ENCODE results near the gene FAIM. TPM values are rescaled to one million over a fixed set of nuclear protein-coding genes. Genes with fewer than 3 reads are reported as not detected.

Gene FAIM
- total and polyA plus RNA-seq, 2 experiments from 2014 or later: 12.0 to 29.7 TPM

DNA sequence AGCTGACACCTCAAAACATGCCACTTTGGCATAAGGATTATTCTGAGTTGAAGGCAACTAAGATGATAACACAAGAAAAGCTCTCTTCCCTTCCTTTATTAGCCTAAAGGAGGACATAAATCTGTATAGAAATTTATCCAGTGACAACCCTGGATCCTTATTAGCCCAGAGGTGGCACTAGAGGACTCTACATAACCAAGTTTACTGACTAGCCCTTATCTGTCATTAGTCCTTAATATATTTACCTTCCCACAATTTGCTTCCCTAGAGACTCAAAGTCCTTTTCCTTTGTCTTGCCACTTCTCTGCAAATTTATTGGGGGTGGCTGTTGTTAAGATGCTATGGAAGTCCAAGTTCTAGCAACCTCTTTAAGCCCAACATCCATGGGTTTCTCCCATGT is 41.2 kb upstream of the FAIM start:
- Mint-ChIP-seq H3K27ac (no peak overlapping the region), H3K9me3 (peaks cover 8% of the 10 kb centered on the region; the same call in 2 of the 3 replicates), H3K36me3 (ENCODE audit: low read depth) (peaks cover 19% of the 10 kb centered on the region), H3K4me3 (no peak overlapping the region), H3K27me3 (ENCODE audit: insufficient read depth, low read depth, poor library complexity) (peaks cover 2% of the 10 kb centered on the region), H3K4me1 (no peaks in the 10 kb centered on the region; the same call in 2 of the 3 replicates)
- H3K4me3 ChIP-seq: no peak overlapping the region
- ATAC-seq (no peak), DNase-seq (ENCODE audit: low spot score) (no peak)
- no peak overlapping the region for H3K27ac ChIP-seq (ENCODE audit: low read depth)
- no peaks in the 10 kb centered on the region for H3K79me2 ChIP-seq (replicated peaks; ENCODE audit: insufficient read depth)
- TF ChIP-seq JUNB (IDR thresholded peaks at IDR 0.05; ENCODE audit: unreplicated experiment) (no peak), EZH2 (IDR thresholded peaks at IDR 0.05; ENCODE audit: low read depth, unreplicated experiment) (no peak), POLR2AphosphoS5 (IDR thresholded peaks at IDR 0.05; ENCODE audit: low read depth) (no peak), NANOG (IDR thresholded peaks at IDR 0.05; ENCODE audit: borderline replicate concordance) (no peak), EZH2phosphoT487 (IDR thresholded peaks at IDR 0.05; ENCODE audit: unreplicated experiment) (no peak), ZNF331 (CRISPR knock-in tag; IDR thresholded peaks at IDR 0.05; ENCODE audit: low read depth) (no peak)
- TF ChIP-seq, protein P1, sequence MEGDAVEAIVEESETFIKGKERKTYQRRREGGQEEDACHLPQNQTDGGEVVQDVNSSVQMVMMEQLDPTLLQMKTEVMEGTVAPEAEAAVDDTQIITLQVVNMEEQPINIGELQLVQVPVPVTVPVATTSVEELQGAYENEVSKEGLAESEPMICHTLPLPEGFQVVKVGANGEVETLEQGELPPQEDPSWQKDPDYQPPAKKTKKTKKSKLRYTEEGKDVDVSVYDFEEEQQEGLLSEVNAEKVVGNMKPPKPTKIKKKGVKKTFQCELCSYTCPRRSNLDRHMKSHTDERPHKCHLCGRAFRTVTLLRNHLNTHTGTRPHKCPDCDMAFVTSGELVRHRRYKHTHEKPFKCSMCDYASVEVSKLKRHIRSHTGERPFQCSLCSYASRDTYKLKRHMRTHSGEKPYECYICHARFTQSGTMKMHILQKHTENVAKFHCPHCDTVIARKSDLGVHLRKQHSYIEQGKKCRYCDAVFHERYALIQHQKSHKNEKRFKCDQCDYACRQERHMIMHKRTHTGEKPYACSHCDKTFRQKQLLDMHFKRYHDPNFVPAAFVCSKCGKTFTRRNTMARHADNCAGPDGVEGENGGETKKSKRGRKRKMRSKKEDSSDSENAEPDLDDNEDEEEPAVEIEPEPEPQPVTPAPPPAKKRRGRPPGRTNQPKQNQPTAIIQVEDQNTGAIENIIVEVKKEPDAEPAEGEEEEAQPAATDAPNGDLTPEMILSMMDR (conservative IDR thresholded peaks at IDR 0.05; ENCODE audit: low read depth in 2 of 2): peak in 1 of 2 experiments; percentile 17; a peak in 1 of 4 replicates
- TF ChIP-seq, protein P2, sequence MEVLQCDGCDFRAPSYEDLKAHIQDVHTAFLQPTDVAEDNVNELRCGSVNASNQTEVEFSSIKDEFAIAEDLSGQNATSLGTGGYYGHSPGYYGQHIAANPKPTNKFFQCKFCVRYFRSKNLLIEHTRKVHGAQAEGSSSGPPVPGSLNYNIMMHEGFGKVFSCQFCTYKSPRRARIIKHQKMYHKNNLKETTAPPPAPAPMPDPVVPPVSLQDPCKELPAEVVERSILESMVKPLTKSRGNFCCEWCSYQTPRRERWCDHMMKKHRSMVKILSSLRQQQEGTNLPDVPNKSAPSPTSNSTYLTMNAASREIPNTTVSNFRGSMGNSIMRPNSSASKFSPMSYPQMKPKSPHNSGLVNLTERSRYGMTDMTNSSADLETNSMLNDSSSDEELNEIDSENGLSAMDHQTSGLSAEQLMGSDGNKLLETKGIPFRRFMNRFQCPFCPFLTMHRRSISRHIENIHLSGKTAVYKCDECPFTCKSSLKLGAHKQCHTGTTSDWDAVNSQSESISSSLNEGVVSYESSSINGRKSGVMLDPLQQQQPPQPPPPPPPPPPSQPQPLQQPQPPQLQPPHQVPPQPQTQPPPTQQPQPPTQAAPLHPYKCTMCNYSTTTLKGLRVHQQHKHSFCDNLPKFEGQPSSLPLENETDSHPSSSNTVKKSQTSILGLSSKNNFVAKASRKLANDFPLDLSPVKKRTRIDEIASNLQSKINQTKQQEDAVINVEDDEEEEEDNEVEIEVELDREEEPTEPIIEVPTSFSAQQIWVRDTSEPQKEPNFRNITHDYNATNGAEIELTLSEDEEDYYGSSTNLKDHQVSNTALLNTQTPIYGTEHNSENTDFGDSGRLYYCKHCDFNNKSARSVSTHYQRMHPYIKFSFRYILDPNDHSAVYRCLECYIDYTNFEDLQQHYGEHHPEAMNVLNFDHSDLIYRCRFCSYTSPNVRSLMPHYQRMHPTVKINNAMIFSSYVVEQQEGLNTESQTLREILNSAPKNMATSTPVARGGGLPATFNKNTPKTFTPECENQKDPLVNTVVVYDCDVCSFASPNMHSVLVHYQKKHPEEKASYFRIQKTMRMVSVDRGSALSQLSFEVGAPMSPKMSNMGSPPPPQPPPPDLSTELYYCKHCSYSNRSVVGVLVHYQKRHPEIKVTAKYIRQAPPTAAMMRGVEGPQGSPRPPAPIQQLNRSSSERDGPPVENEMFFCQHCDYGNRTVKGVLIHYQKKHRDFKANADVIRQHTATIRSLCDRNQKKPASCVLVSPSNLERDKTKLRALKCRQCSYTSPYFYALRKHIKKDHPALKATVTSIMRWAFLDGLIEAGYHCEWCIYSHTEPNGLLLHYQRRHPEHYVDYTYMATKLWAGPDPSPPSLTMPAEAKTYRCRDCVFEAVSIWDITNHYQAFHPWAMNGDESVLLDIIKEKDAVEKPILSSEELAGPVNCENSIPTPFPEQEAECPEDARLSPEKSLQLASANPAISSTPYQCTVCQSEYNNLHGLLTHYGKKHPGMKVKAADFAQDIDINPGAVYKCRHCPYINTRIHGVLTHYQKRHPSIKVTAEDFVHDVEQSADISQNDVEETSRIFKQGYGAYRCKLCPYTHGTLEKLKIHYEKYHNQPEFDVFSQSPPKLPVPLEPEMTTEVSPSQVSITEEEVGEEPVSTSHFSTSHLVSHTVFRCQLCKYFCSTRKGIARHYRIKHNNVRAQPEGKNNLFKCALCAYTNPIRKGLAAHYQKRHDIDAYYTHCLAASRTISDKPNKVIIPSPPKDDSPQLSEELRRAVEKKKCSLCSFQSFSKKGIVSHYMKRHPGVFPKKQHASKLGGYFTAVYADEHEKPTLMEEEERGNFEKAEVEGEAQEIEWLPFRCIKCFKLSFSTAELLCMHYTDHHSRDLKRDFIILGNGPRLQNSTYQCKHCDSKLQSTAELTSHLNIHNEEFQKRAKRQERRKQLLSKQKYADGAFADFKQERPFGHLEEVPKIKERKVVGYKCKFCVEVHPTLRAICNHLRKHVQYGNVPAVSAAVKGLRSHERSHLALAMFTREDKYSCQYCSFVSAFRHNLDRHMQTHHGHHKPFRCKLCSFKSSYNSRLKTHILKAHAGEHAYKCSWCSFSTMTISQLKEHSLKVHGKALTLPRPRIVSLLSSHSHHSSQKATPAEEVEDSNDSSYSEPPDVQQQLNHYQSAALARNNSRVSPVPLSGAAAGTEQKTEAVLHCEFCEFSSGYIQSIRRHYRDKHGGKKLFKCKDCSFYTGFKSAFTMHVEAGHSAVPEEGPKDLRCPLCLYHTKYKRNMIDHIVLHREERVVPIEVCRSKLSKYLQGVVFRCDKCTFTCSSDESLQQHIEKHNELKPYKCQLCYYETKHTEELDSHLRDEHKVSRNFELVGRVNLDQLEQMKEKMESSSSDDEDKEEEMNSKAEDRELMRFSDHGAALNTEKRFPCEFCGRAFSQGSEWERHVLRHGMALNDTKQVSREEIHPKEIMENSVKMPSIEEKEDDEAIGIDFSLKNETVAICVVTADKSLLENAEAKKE (CRISPR knock-in tag; IDR thresholded peaks at IDR 0.05): no peak
- no peak overlapping the region for H2AFZ ChIP-seq
- no peaks in the 10 kb centered on the region for H3K27me3 ChIP-seq (ENCODE audit: insufficient read depth)
- no peaks in the 10 kb centered on the region for H3F3A ChIP-seq (replicated peaks; ENCODE audit: low read depth)
- no peaks in the 10 kb centered on the region for H3K4me1 ChIP-seq (ENCODE audit: insufficient read depth)
- H3K4me2 ChIP-seq: no peak overlapping the region
- H4K20me1 ChIP-seq (replicated peaks; ENCODE audit: insufficient read depth): no peaks in the 10 kb centered on the region
- H3K36me3 ChIP-seq (ENCODE audit: insufficient read depth): peaks cover 4% of the 10 kb centered on the region; the same call in 1 of the 2 replicates
- H3K9me2 ChIP-seq (ENCODE audit: insufficient read depth): no peaks in the 10 kb centered on the region

Data from GM23338 (cell line).